Fibroblast of lung (primary cell): ENCODE data around the gene NMT1.

ENCODE experiments used
- EZH2 ChIP-seq: IDR thresholded peaks from 2 replicates; pipeline ENCODE4 v1.5.1; 2012; ENCODE audit warnings: low read length, control low read depth, mild to moderate bottlenecking; ENCODE audit errors: missing control alignments
- TF ChIP-seq, protein P1 (sequence below), 2 donors: IDR thresholded peaks in 1 of 2; conservative IDR thresholded peaks in 1 of 2; 1 replicate in 1 of 2; 2 replicates in 1 of 2; pipeline ENCODE4 v1.5.1; 2011 to 2012; ENCODE audit warnings: low read length in 2 of 2, control low read depth in 1 of 2, inconsistent platforms in 1 of 2, low read depth in 1 of 2, mild to moderate bottlenecking in 1 of 2

DNA sequence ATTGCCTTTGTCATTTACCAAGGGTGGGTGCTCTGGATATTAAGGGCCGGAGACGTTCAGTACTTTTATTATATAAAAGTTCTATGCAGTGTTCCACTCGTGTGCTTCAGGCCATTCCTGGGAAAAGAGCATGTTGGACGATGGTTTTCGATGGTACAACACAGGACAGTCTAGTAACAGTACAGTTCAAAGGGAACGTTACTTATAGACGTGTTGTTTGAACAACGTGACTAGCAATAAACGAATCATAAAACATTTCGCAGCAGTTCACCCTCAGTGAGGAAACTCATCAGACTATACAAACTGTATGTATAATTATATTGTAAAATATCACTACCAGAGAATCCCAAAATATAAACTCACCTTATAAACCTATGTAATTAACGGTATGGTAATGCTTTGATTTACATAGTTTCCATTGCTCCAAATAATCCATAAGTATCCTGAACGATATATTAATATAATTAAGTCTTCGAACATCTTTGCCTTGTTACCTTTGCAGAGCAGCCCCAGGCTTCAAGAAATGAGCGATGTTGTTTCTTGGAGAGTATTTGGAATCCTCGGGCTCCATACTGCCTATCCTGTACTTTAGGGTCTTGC, 589 bp downstream of the NMT1 start:
- TF ChIP-seq, protein P1, sequence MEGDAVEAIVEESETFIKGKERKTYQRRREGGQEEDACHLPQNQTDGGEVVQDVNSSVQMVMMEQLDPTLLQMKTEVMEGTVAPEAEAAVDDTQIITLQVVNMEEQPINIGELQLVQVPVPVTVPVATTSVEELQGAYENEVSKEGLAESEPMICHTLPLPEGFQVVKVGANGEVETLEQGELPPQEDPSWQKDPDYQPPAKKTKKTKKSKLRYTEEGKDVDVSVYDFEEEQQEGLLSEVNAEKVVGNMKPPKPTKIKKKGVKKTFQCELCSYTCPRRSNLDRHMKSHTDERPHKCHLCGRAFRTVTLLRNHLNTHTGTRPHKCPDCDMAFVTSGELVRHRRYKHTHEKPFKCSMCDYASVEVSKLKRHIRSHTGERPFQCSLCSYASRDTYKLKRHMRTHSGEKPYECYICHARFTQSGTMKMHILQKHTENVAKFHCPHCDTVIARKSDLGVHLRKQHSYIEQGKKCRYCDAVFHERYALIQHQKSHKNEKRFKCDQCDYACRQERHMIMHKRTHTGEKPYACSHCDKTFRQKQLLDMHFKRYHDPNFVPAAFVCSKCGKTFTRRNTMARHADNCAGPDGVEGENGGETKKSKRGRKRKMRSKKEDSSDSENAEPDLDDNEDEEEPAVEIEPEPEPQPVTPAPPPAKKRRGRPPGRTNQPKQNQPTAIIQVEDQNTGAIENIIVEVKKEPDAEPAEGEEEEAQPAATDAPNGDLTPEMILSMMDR (conservative IDR thresholded peaks at IDR 0.05 in 1 of 2, IDR thresholded peaks at IDR 0.05 in 1 of 2; ENCODE audit: low read depth in 1 of 2, low read length in 2 of 2): no peak
- no peak for TF ChIP-seq EZH2
